T-helper 2 cell treated with Interferon-gamma antibody and Interleukin-4, amounts not matched to agents 100 ng/mL and 5 ng/mL, for 36 hours (primary cell): Measurements from ENCODE around the gene MICAL1. TPM values are rescaled to one million over a fixed set of nuclear protein-coding genes. Genes with fewer than 3 reads are reported as not detected.

Experiments
- intact Hi-C: fragments of 100-400 bp; cut with micrococcal nuclease; formaldehyde crosslinking; loops from one replicate; pipeline ENCODE4 v1.15.1; 2023
- total RNA-seq: library from RNA; stranded (reverse); gene quantifications from 2 replicates; pipeline ENCODE4 v1.2.3, GENCODE V29; 2022

MICAL1 gene
- total RNA-seq, 1 donor from 2014 or later, result 84.6 TPM

DNA sequence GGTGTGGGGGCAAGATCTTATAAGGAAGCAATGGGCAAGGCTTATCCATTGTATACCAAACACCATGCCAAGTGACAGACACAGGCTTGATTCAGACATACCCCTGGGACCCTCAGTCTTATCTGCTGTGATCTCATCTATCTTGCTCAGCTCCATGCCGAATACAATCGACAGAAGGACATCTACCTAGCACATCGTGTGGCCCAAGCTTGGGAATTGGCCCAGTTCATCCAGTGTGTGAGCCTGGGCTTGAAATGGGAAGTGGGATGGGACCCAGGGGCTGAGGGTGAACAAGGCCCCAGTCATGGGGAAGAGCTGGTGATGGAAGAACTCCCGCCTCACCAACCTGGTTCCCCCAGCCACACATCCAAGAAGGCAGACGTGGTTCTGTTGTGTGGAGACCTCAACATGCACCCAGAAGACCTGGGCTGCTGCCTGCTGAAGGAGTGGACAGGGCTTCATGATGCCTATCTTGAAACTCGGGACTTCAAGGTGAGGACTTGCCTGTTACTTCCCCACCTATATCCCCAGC lies 13.1 kb downstream of the MICAL1 start:
- intact Hi-C loops, result loop anchor here (10.0 kb wide), 1 partner anchor 258 kb away; no protein-coding TSS in a partner anchor

DNA sequence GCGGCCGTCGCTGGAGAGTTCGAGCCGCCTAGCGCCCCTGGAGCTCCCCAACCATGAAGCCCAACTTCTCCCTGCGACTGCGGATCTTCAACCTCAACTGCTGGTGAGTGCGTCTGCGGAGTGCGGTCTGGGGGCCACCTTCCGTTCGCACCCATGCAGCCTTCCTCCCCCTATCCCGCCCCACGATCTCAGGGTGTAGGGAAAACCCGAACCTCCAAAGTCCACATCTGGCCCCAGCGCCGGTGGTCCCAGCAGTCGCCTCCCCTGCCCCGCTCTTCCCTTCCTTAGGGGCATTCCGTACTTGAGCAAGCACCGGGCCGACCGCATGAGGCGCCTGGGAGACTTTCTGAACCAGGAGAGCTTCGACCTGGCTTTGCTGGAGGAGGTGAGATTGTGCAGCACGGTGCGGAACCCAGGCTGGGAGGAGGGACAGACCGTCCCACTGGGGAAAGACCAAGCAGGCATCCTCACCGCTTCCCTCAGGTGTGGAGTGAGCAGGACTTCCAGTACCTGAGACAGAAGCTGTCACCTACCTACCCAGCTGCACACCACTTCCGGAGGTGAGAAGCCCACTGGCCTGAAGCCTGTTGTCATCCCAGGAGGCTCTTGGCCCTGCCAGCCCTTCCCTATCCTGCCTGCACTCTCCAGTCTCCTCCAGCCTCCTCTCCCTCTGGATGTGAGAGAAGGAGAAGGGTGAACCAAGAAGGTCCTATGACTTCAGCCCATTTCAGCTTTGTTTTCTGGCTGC lies 14.3 kb downstream of the MICAL1 start:
- intact Hi-C loops, result loop anchor here (1.0 to 10.0 kb wide), 2 partner anchors 13 to 256 kb away; no protein-coding TSS in a partner anchor

DNA sequence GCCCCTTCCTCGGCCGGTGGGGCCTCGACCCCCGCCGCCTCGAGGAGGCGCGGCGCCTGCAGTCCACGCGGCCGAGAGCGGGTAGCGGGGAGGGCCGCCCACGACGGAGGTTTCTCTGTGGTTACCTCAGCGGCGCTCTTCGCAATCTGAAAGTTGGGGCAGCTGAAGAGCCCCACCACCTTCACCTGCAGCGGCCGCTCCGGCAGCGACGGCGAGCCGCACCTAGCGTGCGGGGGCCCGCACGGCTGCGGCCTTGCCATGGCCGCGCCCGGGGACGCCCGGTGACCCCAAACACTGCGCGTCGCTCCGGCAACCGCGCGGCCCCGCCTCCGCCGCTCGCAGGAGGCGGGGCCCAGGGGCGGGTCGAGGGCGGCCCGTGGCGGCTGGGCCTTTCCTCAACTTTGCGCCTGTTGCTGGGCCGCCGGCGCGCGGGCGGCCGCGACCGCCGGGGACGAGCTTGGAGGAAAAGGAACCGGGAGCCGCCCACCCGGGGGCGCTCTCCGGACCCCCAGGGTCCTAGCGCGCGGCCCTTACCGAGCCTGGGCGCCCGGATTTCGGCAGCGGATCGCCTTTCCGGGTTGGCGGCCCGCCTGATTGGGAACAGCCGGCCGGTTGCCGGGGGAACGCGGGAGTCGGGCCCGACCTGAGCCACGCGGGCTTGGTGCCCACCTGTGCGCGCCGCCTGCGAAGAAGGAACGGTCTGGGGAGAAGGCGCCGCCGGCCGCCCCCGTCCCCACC lies 15.1 kb downstream of the MICAL1 start, which contains the start of the genes PPIL6 and SMPD2:
Gene PPIL6, minus strand, starts transcription at position 298 of the 738 bp plus-strand sequence. Its CDS starts 38 bp downstream, at position 260.
Gene SMPD2, plus strand, starts transcription at position 394 of the 738 bp plus-strand sequence. CDS start 398 bp downstream, outside the sequence.
- intact Hi-C loops, result loop anchor here (1.0 to 10.0 kb wide), 5 partner anchors 14 to 256 kb away; partner anchors contain the start of genes AK9, CD164, FIG4 and ZBTB24

GRCh38 chr6:109436041-109436440 lies 19.5 kb downstream of the MICAL1 start:
- intact Hi-C loops, result no loop called here

DNA sequence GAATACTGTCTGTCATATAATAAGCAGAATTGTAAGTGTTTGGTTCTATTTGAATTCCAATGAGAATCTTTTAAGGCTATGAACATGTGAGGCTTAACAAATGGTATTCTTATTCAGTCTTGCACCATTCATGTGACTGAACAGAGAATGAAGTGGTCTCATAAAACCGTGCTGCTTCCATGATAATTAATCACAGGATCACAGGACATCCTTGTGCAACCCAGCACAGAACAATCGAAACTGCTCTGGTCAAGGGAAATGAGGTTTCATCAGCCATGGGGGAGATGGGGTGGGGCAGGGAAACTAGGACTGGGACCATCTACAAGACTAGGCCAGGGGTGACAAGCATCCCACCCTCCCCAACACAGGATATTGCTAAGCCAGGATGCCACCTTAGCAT lies 21.1 kb downstream of the MICAL1 start:
- intact Hi-C loops, result no loop called here

DNA sequence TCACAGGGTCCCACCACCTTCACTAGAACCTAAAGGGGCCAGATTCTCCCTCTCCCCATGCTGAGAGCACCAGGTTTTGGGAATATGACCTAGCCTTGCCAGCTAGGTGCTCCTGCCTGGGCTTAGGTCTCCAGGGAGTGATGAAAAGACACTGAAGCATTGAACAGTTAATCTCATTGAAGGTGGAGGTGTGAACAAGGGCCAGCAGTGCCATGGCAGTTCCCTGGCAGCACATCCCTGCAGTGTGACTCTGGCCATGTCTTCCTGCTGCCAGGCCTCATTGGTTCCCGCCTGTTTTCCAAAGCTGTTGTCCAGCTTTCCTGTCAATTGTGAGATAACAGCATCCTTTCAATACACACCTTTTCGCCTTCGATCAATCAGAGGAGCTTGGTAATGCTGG lies 26.1 kb downstream of the MICAL1 start:
- intact Hi-C loops, result no loop called here

GRCh38 chr6:109428889-109429477 lies 26.6 kb downstream of the MICAL1 start:
- intact Hi-C loops, result no loop called here

DNA sequence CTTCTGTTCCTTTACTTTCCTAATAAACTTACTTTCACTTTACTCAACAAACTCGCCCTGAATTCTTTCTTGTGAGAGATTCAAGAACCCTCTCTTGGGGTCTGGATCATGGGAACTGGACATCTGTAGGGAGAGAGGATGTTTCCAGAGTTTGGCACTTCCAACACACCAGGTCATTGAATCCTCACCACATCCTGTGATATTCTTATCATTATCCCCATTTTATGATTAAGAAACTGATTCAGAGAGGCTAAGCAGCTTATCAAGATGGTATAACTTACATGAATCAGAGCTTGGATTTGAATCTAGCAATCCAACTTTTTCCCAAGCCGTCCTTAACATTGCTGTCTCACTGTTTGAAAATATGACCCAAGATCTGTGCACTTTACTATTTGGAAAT lies 30.6 kb downstream of the MICAL1 start:
- intact Hi-C loops, result no loop called here

DNA sequence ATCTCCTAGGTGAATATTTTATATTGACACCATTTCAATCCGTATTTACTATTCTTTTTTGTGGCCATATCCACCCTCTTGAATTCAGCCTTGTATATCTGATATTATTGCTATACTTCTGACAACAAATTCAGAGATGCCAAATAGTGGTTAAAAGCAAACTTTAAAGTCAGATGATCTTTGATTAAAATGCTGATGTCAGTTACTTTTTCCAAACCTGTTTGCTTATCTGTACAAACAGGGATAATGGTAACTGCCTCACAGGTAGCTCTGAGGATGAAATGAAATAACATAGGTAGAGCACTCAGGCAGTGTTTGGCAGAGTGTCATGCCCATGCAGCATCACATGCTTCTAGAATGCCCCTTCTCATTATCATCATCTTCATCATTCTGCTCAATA lies 34.4 kb downstream of the MICAL1 start:
- intact Hi-C loops, result no loop called here

- intact Hi-C loops, result no loop called here
Observed at GRCh38 chr6:109420751-109421150, 34.8 kb downstream of the MICAL1 start.

- intact Hi-C loops, result no loop called here
Observed at GRCh38 chr6:109417646-109418045, 37.9 kb downstream of the MICAL1 start.

DNA sequence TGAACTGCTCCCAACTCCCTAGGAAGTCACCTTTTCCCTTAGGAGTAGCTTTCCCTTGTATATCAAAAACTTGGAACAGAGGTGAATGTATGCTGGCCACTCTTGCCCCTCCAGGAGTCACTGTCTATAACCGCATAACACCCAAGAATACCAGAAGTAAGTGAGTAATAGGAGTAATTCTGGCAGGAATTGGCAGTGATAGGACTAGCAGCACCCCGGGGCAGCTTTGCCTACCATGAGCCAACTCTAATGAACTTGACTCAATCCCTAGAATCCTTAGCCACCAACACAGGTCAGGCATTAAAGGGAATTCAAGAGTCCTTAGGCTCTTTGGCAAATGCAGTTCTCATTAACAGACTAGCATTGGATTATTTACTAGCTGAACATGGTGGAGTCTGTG lies 44.5 kb downstream of the MICAL1 start:
- intact Hi-C loops, result no loop called here

DNA sequence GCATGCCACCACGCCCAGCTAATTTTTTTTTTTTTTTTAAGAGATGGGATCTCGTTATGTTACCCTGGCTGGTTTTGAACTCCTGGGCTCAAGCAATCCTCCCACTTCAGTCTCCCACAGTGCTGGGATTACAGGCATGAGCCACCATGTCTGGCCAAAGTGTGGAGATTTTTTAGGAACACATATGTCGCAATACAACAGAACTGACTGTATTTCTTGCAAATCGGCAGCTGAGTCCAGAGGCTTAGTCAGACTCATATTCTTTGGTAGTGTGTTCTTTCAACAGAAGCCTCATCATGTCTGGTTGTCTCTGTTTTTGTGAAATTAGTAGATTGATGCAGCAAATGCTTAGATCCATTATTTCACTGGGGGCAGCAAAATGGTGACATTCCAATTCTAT lies 49.4 kb downstream of the MICAL1 start:
- intact Hi-C loops, result no loop called here

DNA sequence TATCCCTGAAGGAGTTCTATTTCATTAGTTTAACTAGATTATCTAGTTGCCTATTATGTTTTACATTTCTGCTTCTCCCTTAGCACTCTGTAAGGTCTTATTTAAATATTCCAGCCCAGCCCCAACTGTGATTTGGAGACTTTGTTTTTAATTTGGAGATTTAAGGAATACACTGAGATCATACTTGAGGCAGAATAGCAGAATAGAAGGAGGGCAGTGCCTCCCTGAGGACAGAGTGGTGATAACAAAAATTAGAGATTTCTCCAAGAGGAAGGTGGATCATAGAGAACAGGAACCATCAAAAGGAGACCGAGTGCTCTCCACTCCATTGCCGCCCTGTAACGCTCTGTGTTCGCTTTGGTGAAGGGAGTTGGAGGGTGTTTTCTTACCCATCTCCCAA lies 58.6 kb downstream of the MICAL1 start:
- intact Hi-C loops, result no loop called here

DNA sequence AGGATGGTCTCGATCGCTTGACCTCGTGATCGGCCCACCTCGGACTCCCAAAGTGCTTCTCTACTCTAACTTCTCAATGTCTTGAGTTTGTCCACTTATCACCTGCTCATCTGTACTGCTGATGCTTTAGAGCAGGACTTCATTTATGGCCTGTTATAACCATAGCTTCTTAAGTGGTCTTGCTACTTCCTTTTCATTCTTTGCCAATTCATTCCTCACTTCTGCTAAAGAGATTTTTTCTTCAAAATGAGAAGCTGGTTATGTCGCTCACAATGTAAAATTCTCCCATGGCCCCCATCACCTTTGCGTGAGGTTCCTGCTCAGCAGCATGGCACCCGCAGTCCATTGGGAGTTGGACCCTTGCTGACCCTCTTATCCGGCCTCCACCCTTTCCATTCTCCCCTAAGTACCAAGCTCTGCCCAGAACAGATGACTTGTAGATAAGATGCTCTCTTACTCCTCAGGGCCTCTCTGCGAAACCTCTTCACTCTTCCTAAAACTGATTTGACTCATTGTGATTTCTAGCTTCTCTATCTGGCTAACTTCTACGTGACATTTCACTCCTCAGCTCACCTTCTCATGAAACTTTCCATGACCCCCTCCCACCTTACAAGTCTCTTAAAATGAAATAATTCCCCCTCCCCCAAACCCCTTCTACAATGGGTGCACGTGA lies 59.4 kb downstream of the MICAL1 start:
- intact Hi-C loops, result no loop called here

Other genes starting within 250 kb of the MICAL1 start
- gene CD164, start 73.3 kb downstream of the MICAL1 start, total RNA-seq, result 270 and 277 TPM in 2 replicates
- 0.09 TPM in 1 of 2 replicates, not detected in the other for gene PPIL6, start 15.1 kb downstream of the MICAL1 start, total RNA-seq
- 18.9 and 19.0 TPM in 2 replicates for gene SMPD2, start 15.0 kb downstream of the MICAL1 start, total RNA-seq
- 25.0 and 25.5 TPM in 2 replicates for gene ZBTB24, start 27.4 kb upstream of the MICAL1 start, total RNA-seq
- gene AK9, start 235.4 kb upstream of the MICAL1 start, total RNA-seq, result 4.2 and 5.0 TPM in 2 replicates
- gene FIG4, start 235.5 kb upstream of the MICAL1 start, total RNA-seq, result 9.1 and 9.4 TPM in 2 replicates